Rectal smooth muscle tissue (tissue), 1 donor: ENCODE data around the gene NAA80.
A peak's percentile ranks its signal among the peaks of the same experiment; 100 is the strongest.

Experiments
- H3K27ac ChIP-seq: one replicate; pipeline ENCODE4 v1.7.0; 2013; ENCODE audit warnings: low read depth, low read length, inconsistent platforms
- H3K27me3 ChIP-seq: one replicate; pipeline ENCODE4 v1.7.0; 2013; ENCODE audit warnings: low read length; ENCODE audit not compliant: control insufficient read depth, insufficient read depth
- H3K36me3 ChIP-seq: one replicate; pipeline ENCODE4 v1.7.0; 2013; ENCODE audit warnings: low read length; ENCODE audit not compliant: control insufficient read depth, insufficient read depth
- H3K4me1 ChIP-seq: one replicate; pipeline ENCODE4 v1.7.0; 2013; ENCODE audit warnings: low read length; ENCODE audit not compliant: control insufficient read depth, insufficient read depth
- H3K4me3 ChIP-seq: one replicate; pipeline ENCODE4 v1.7.0; 2013; ENCODE audit warnings: low read length
- H3K9ac ChIP-seq: one replicate; pipeline ENCODE4 v1.7.0; 2013; ENCODE audit warnings: low read length

The NAA80 gene

GRCh38 chr3:50325113-50325480, 25.9 kb upstream of the NAA80 start:
- H3K4me3 ChIP-seq = no peak overlapping the region
- peaks cover 5% of the 10 kb centered on the region for H3K36me3 ChIP-seq
- no peak overlapping the region for H3K9ac ChIP-seq
- no peaks in the 10 kb centered on the region for H3K27me3 ChIP-seq
- peaks cover 22% of the 10 kb centered on the region for H3K4me1 ChIP-seq
- no peak overlapping the region for H3K27ac ChIP-seq

GRCh38 chr3:50324351-50325112, 25.3 kb upstream of the NAA80 start:
- H3K4me1 ChIP-seq = peaks cover 26% of the 10 kb centered on the region
- H3K27ac ChIP-seq = peak overlapping the region; percentile 38
- H3K27me3 ChIP-seq = no peaks in the 10 kb centered on the region
- H3K36me3 ChIP-seq = peaks cover 5% of the 10 kb centered on the region
- H3K9ac ChIP-seq = no peak overlapping the region
- no peak overlapping the region for H3K4me3 ChIP-seq

- no peak overlapping the region for H3K4me3 ChIP-seq
- no peaks in the 10 kb centered on the region for H3K27me3 ChIP-seq
- peak overlapping the region; percentile 38 for H3K27ac ChIP-seq
- H3K36me3 ChIP-seq = peaks cover 7% of the 10 kb centered on the region
- no peak overlapping the region for H3K9ac ChIP-seq
- peaks cover 33% of the 10 kb centered on the region for H3K4me1 ChIP-seq
Measured at GRCh38 chr3:50323614-50324199, 24.5 kb upstream of the NAA80 start.

GRCh38 chr3:50323092-50323600, 23.9 kb upstream of the NAA80 start:
- Histone ChIP-seq H3K9ac (no peak overlapping the region), H3K4me3 (no peak overlapping the region), H3K27me3 (no peaks in the 10 kb centered on the region), H3K4me1 (peaks cover 27% of the 10 kb centered on the region), H3K36me3 (peaks cover 10% of the 10 kb centered on the region), H3K27ac (peak overlapping the region; percentile 96)

GRCh38 chr3:50322386-50323091, 23.3 kb upstream of the NAA80 start, which contains the start of gene HYAL2:
TSS of gene HYAL2 (minus strand) at chr3:50322745. CDS start at chr3:50320489, 2,256 bp downstream.
- H3K36me3 ChIP-seq = peaks cover 10% of the 10 kb centered on the region
- no peaks in the 10 kb centered on the region for H3K27me3 ChIP-seq
- peaks cover 27% of the 10 kb centered on the region for H3K4me1 ChIP-seq
- H3K27ac ChIP-seq = peak within 1 kb of the TSS; percentile 96
- H3K4me3 ChIP-seq = peak within 1 kb of the TSS; percentile 94
- peak within 1 kb of the TSS; percentile 93 for H3K9ac ChIP-seq

GRCh38 chr3:50322115-50322385, 22.8 kb upstream of the NAA80 start:
- Histone ChIP-seq H3K27ac (peak overlapping the region; percentile 96), H3K4me1 (peaks cover 22% of the 10 kb centered on the region), H3K4me3 (peak overlapping the region; percentile 94), H3K36me3 (peaks cover 10% of the 10 kb centered on the region), H3K27me3 (no peaks in the 10 kb centered on the region), H3K9ac (no peak overlapping the region)

GRCh38 chr3:50321336-50322114, 22.3 kb upstream of the NAA80 start:
- Histone ChIP-seq H3K36me3 (peaks cover 13% of the 10 kb centered on the region), H3K27me3 (no peaks in the 10 kb centered on the region), H3K27ac (peak overlapping the region; percentile 96), H3K4me1 (peaks cover 21% of the 10 kb centered on the region), H3K9ac (peak overlapping the region; percentile 93), H3K4me3 (peak overlapping the region; percentile 94)

- H3K36me3 ChIP-seq = peaks cover 11% of the 10 kb centered on the region
- H3K4me1 ChIP-seq = peaks cover 21% of the 10 kb centered on the region
Measured at GRCh38 chr3:50320853-50321335, 21.7 kb upstream of the NAA80 start.

GRCh38 chr3:50319894-50320625, 20.9 kb upstream of the NAA80 start:
- peaks cover 8% of the 10 kb centered on the region for H3K36me3 ChIP-seq
- peak overlapping the region; percentile 96 for H3K27ac ChIP-seq
- peaks cover 21% of the 10 kb centered on the region for H3K4me1 ChIP-seq
- H3K27me3 ChIP-seq = no peaks in the 10 kb centered on the region
- peak overlapping the region; percentile 94 for H3K4me3 ChIP-seq
- peak overlapping the region; percentile 76 for H3K9ac ChIP-seq

More at GRCh38 chr3:50320853-50321335, 21.7 kb upstream of the NAA80 start:
- H3K27me3 ChIP-seq = no peaks in the 10 kb centered on the region
- H3K9ac ChIP-seq = peak overlapping the region; percentile 76
- H3K27ac ChIP-seq = peak overlapping the region; percentile 96
- peak overlapping the region; percentile 94 for H3K4me3 ChIP-seq

GRCh38 chr3:50319181-50319893, 20.1 kb upstream of the NAA80 start:
- Histone ChIP-seq H3K4me1 (peaks cover 21% of the 10 kb centered on the region), H3K4me3 (no peak overlapping the region), H3K36me3 (peaks cover 8% of the 10 kb centered on the region), H3K27me3 (no peaks in the 10 kb centered on the region), H3K27ac (no peak overlapping the region), H3K9ac (no peak overlapping the region)

GRCh38 chr3:50318615-50319014, 19.4 kb upstream of the NAA80 start:
- Histone ChIP-seq H3K27me3 (no peaks in the 10 kb centered on the region), H3K4me1 (peaks cover 21% of the 10 kb centered on the region), H3K27ac (no peak overlapping the region), H3K36me3 (peaks cover 8% of the 10 kb centered on the region), H3K4me3 (peak overlapping the region; percentile 1), H3K9ac (no peak overlapping the region)
